ENCODE measurements around the gene FGF18. TPM values are rescaled to one million over a fixed set of nuclear protein-coding genes. Genes with fewer than 3 reads are reported as not detected.

FGF18 gene
- total and polyA plus RNA-seq, 10 of the 15 experiments (the other 5 are each of a cell fraction or from before 2014, with no cell fraction given): 0.03 to 0.10 (median 0.06) TPM; not detected in 5

GRCh38 chr5:171400169-171400568 lies 19.3 kb upstream of the FGF18 start:
- H3K27ac ChIP-seq (ENCODE audit: control insufficient read depth, insufficient read depth): no peak overlapping the region
- intact Hi-C loops (cut with micrococcal nuclease; ENCODE audit: unreplicated experiment): no loop called here
- no peak for ATAC-seq
- SMC1A ChIA-PET (ENCODE audit: uncharacterized antibody, unreplicated experiment): no interaction called here
- TF ChIP-seq POLR2AphosphoS5 (IDR thresholded peaks at IDR 0.05; ENCODE audit: low read length): peak; percentile 48; the same call in 1 of the 2 replicates
- TF ChIP-seq CHD4 (IDR thresholded peaks at IDR 0.05): no peak
- TF ChIP-seq SKIL (IDR thresholded peaks at IDR 0.05; ENCODE audit: low read depth, poor library complexity, severe bottlenecking): no peak
- no peak for TF ChIP-seq SRF (IDR thresholded peaks at IDR 0.05; ENCODE audit: low read depth in 2 of 2, low read length in 2 of 2)
- TF ChIP-seq BACH1 (IDR thresholded peaks at IDR 0.05; ENCODE audit: borderline replicate concordance): no peak
- TSS peak; percentile 1 for BruUV-seq (replicated peaks)
- H4K20me1 ChIP-seq (ENCODE audit: control insufficient read depth, insufficient read depth): peaks cover 16% of the 10 kb centered on the region
- POLR2A ChIA-PET: interaction anchor here (0.9 kb wide), 1 partner anchor 12 kb away, joined by 3 read pairs; no protein-coding TSS in a partner anchor
- in situ Hi-C loops (cut with MboI): loop anchor here (25.0 kb wide), 1 partner anchor 887 kb away; the partner anchor contains the start of gene UBTD2
- H3K79me2 ChIP-seq (ENCODE audit: control insufficient read depth, insufficient read depth, low read length): peaks cover 59% of the 10 kb centered on the region
- RAD21 ChIA-PET (ENCODE audit: unreplicated experiment): no interaction called here
- no peak for FAIRE-seq
- no peak overlapping the region for H2AFZ ChIP-seq (ENCODE audit: control insufficient read depth, low read depth, low read length)
- WGBS (ENCODE audit: insufficient coverage, insufficient replicate concordance, low lambda C conversion rate, missing lambda C conversion rate): 93% methylated on average over 6 of the region's 7 CpGs
- H3K27me3 ChIP-seq (replicated peaks in 1 of 2; ENCODE audit: control insufficient read depth in 2 of 2, insufficient read depth in 2 of 2, low read length in 1 of 2): no peaks in the 10 kb centered on the region
- CTCF ChIA-PET: no interaction called here
- no peak overlapping the region for H3K4me3 ChIP-seq
- H3K4me2 ChIP-seq (ENCODE audit: control insufficient read depth, insufficient read depth): no peak overlapping the region
- no peaks in the 10 kb centered on the region for H3K4me1 ChIP-seq (ENCODE audit: control insufficient read depth, insufficient read depth, low read length)
- DNase-seq (ENCODE audit: low read depth, low spot score): no peak
- peaks cover 20 to 36% of the 10 kb centered on the region in 2 experiments for H3K36me3 ChIP-seq (ENCODE audit: control insufficient read depth in 2 of 2, insufficient read depth in 2 of 2, low read length in 1 of 2)
- no peaks in the 10 kb centered on the region; the same call in 2 of the 3 replicates for H3K9me3 ChIP-seq (replicated peaks; ENCODE audit: control insufficient read depth, insufficient read depth, low read length)
- H3K9ac ChIP-seq (ENCODE audit: control insufficient read depth, insufficient read depth, low read length): no peak overlapping the region
